ENCODE data around the gene SH3YL1. TPM values are rescaled to one million over a fixed set of nuclear protein-coding genes. Genes with fewer than 3 reads are reported as not detected.

Gene SH3YL1
- total RNA-seq: 52.5 TPM

GRCh38 chr2:263774-264492, at the start of gene SH3YL1:
Gene SH3YL1 (minus strand): TSS chr2:264032. CDS start chr2:263984, 48 bp downstream.
- Histone ChIP-seq H3K4me1 (ENCODE audit: insufficient read depth, low read length) (peaks cover 33% of the 10 kb centered on the region), H3K27me3 (ENCODE audit: insufficient read depth, low read length) (no peaks in the 10 kb centered on the region), H3K9me3 (ENCODE audit: low read depth, low read length) (no peaks in the 10 kb centered on the region), H3K4me3 (ENCODE audit: low read length) (peak within 1 kb of the TSS; percentile 61)

GRCh38 chr2:310994-311393, 47.2 kb upstream of the SH3YL1 start:
- Histone ChIP-seq H3K4me1 (ENCODE audit: insufficient read depth, low read length) (no peaks in the 10 kb centered on the region), H3K4me3 (ENCODE audit: low read length) (no peak overlapping the region), H3K9me3 (ENCODE audit: low read depth, low read length) (no peaks in the 10 kb centered on the region), H3K27me3 (ENCODE audit: insufficient read depth, low read length) (no peaks in the 10 kb centered on the region)

- no peak overlapping the region for H3K4me3 ChIP-seq (ENCODE audit: low read length)
- H3K4me1 ChIP-seq (ENCODE audit: insufficient read depth, low read length): no peaks in the 10 kb centered on the region
- H3K9me3 ChIP-seq (ENCODE audit: low read depth, low read length): no peaks in the 10 kb centered on the region
- H3K27me3 ChIP-seq (ENCODE audit: insufficient read depth, low read length): no peaks in the 10 kb centered on the region
These were observed 46.2 kb upstream of the SH3YL1 start for GRCh38 chr2:309954-310510.

GRCh38 chr2:309148-309953, 45.5 kb upstream of the SH3YL1 start:
- Histone ChIP-seq H3K9me3 (ENCODE audit: low read depth, low read length) (no peaks in the 10 kb centered on the region), H3K27me3 (ENCODE audit: insufficient read depth, low read length) (no peaks in the 10 kb centered on the region), H3K4me3 (ENCODE audit: low read length) (no peak overlapping the region), H3K4me1 (ENCODE audit: insufficient read depth, low read length) (no peaks in the 10 kb centered on the region)

- Histone ChIP-seq H3K4me1 (ENCODE audit: insufficient read depth, low read length) (no peaks in the 10 kb centered on the region), H3K27me3 (ENCODE audit: insufficient read depth, low read length) (no peaks in the 10 kb centered on the region), H3K9me3 (ENCODE audit: low read depth, low read length) (no peaks in the 10 kb centered on the region), H3K4me3 (ENCODE audit: low read length) (no peak overlapping the region)
These were observed 41.5 kb upstream of the SH3YL1 start for GRCh38 chr2:305366-305765.

- Histone ChIP-seq H3K9me3 (ENCODE audit: low read depth, low read length) (no peaks in the 10 kb centered on the region), H3K4me3 (ENCODE audit: low read length) (no peak overlapping the region), H3K27me3 (ENCODE audit: insufficient read depth, low read length) (peaks cover 13% of the 10 kb centered on the region), H3K4me1 (ENCODE audit: insufficient read depth, low read length) (no peaks in the 10 kb centered on the region)
These were observed 32.5 kb upstream of the SH3YL1 start for GRCh38 chr2:296354-296753.

- Histone ChIP-seq H3K4me1 (ENCODE audit: insufficient read depth, low read length) (peaks cover 1% of the 10 kb centered on the region), H3K9me3 (ENCODE audit: low read depth, low read length) (no peaks in the 10 kb centered on the region), H3K27me3 (ENCODE audit: insufficient read depth, low read length) (peaks cover 26% of the 10 kb centered on the region), H3K4me3 (ENCODE audit: low read length) (no peak overlapping the region)
These were observed 31.3 kb upstream of the SH3YL1 start for GRCh38 chr2:295090-295489.

- Histone ChIP-seq H3K4me1 (ENCODE audit: insufficient read depth, low read length) (peaks cover 18% of the 10 kb centered on the region), H3K4me3 (ENCODE audit: low read length) (no peak overlapping the region), H3K27me3 (ENCODE audit: insufficient read depth, low read length) (peaks cover 55% of the 10 kb centered on the region), H3K9me3 (ENCODE audit: low read depth, low read length) (no peaks in the 10 kb centered on the region)
These were observed 26.4 kb upstream of the SH3YL1 start for GRCh38 chr2:290090-290722.

GRCh38 chr2:289362-290089, 25.7 kb upstream of the SH3YL1 start:
- H3K4me1 ChIP-seq (ENCODE audit: insufficient read depth, low read length): peaks cover 18% of the 10 kb centered on the region
- no peak overlapping the region for H3K4me3 ChIP-seq (ENCODE audit: low read length)
- H3K27me3 ChIP-seq (ENCODE audit: insufficient read depth, low read length): peaks cover 55% of the 10 kb centered on the region
- no peaks in the 10 kb centered on the region for H3K9me3 ChIP-seq (ENCODE audit: low read depth, low read length)

- Histone ChIP-seq H3K9me3 (ENCODE audit: low read depth, low read length) (no peaks in the 10 kb centered on the region), H3K27me3 (ENCODE audit: insufficient read depth, low read length) (peaks cover 55% of the 10 kb centered on the region), H3K4me3 (ENCODE audit: low read length) (no peak overlapping the region), H3K4me1 (ENCODE audit: insufficient read depth, low read length) (peaks cover 18% of the 10 kb centered on the region)
These were observed 25.0 kb upstream of the SH3YL1 start for GRCh38 chr2:288758-289361.

- Histone ChIP-seq H3K4me1 (ENCODE audit: insufficient read depth, low read length) (peaks cover 18% of the 10 kb centered on the region), H3K4me3 (ENCODE audit: low read length) (no peak within 1 kb of the TSS), H3K27me3 (ENCODE audit: insufficient read depth, low read length) (peaks cover 55% of the 10 kb centered on the region), H3K9me3 (ENCODE audit: low read depth, low read length) (no peaks in the 10 kb centered on the region)
These were observed 24.3 kb upstream of the SH3YL1 start, which contains the start of gene ALKAL2 for GRCh38 chr2:287911-288757. Gene ALKAL2 (minus strand): TSS chr2:288091. CDS start chr2:287835, 256 bp downstream.

GRCh38 chr2:287471-287885, 23.6 kb upstream of the SH3YL1 start:
- peaks cover 18% of the 10 kb centered on the region for H3K4me1 ChIP-seq (ENCODE audit: insufficient read depth, low read length)
- peaks cover 54% of the 10 kb centered on the region for H3K27me3 ChIP-seq (ENCODE audit: insufficient read depth, low read length)
- no peaks in the 10 kb centered on the region for H3K9me3 ChIP-seq (ENCODE audit: low read depth, low read length)
- no peak overlapping the region for H3K4me3 ChIP-seq (ENCODE audit: low read length)

- Histone ChIP-seq H3K27me3 (ENCODE audit: insufficient read depth, low read length) (peaks cover 48% of the 10 kb centered on the region), H3K9me3 (ENCODE audit: low read depth, low read length) (no peaks in the 10 kb centered on the region), H3K4me3 (ENCODE audit: low read length) (no peak overlapping the region)
These were observed 23.1 kb upstream of the SH3YL1 start for GRCh38 chr2:286774-287392.

More at GRCh38 chr2:286774-287392, 23.1 kb upstream of the SH3YL1 start:
- peaks cover 18% of the 10 kb centered on the region for H3K4me1 ChIP-seq (ENCODE audit: insufficient read depth, low read length)

All from mononuclear cell (primary cell).